Stimulated activated CD8-positive, alpha-beta memory T cell treated with anti-CD3 and anti-CD28 coated beads, Interleukin-15, amount 100 ng/mL, for 48 hours (primary cell): ENCODE results near the gene HERPUD1.

ENCODE experiments used
- DNase-seq, 2 donors: peaks; one replicate each; pipeline ENCODE4 v3.0.0-alpha.2; 2020; ENCODE audit warnings: low read depth in 2 of 2

Gene HERPUD1

GRCh38 chr16:56935201-56935600 is 3.3 kb downstream of the HERPUD1 start:
- no peak for DNase-seq

- no peak for DNase-seq
Measured at GRCh38 chr16:56936491-56936890, 4.5 kb downstream of the HERPUD1 start.

GRCh38 chr16:56936950-56937349 is 5.0 kb downstream of the HERPUD1 start:
- no peak for DNase-seq

- peak in 1 of 2 donors; percentile 40 for DNase-seq
Measured at GRCh38 chr16:56938664-56939513, 6.9 kb downstream of the HERPUD1 start.

GRCh38 chr16:56939801-56940200 is 7.9 kb downstream of the HERPUD1 start:
- no peak for DNase-seq

GRCh38 chr16:56941092-56941491 is 9.2 kb downstream of the HERPUD1 start:
- DNase-seq = no peak

GRCh38 chr16:56941856-56942331 is 10.0 kb downstream of the HERPUD1 start:
- no peak for DNase-seq

GRCh38 chr16:56943761-56944375 is 11.9 kb downstream of the HERPUD1 start:
- DNase-seq = no peak

- DNase-seq = no peak
Measured at GRCh38 chr16:56944954-56945839, 13.3 kb downstream of the HERPUD1 start.

GRCh38 chr16:56945847-56946527 is 14.0 kb downstream of the HERPUD1 start:
- no peak for DNase-seq

- DNase-seq = no peak
Measured at GRCh38 chr16:56946767-56947603, 15.0 kb downstream of the HERPUD1 start.

GRCh38 chr16:56947604-56947995 is 15.7 kb downstream of the HERPUD1 start:
- DNase-seq = no peak

- no peak for DNase-seq
Measured at GRCh38 chr16:56948234-56948633, 16.3 kb downstream of the HERPUD1 start.

- no peak for DNase-seq
Measured at GRCh38 chr16:56950051-56950450, 18.1 kb downstream of the HERPUD1 start.

GRCh38 chr16:56950455-56950854 is 18.5 kb downstream of the HERPUD1 start:
- no peak for DNase-seq

GRCh38 chr16:56950881-56951771 is 19.2 kb downstream of the HERPUD1 start:
- peak; percentile 36 to 47 for DNase-seq

- no peak for DNase-seq
Measured at GRCh38 chr16:56953006-56953405, 21.1 kb downstream of the HERPUD1 start.

- DNase-seq = no peak
Measured at GRCh38 chr16:56956076-56956475, 24.1 kb downstream of the HERPUD1 start.

- DNase-seq = no peak
Measured at GRCh38 chr16:56956756-56957155, 24.8 kb downstream of the HERPUD1 start.
